ENCODE data around the gene XIRP1.
A peak's percentile ranks its signal among the peaks of the same experiment; 100 is the strongest.

Gene XIRP1

GRCh38 chr3:39150148-39150802, 42.1 kb downstream of the XIRP1 start:
- H3K9me2 ChIP-seq (replicated peaks; ENCODE audit: insufficient read depth, low read length): no peaks in the 10 kb centered on the region
- H3K9me3 ChIP-seq (replicated peaks; ENCODE audit: insufficient read depth, low read length): no peaks in the 10 kb centered on the region
- no peaks in the 10 kb centered on the region; the same call in 1 of the 2 replicates for H3K36me3 ChIP-seq (replicated peaks; ENCODE audit: insufficient read depth, low read length)
- H3K79me2 ChIP-seq (ENCODE audit: low read length): peaks cover 72% of the 10 kb centered on the region
- H3K27me3 ChIP-seq (replicated peaks; ENCODE audit: insufficient read depth, low read length): no peaks in the 10 kb centered on the region
- H3K9ac ChIP-seq (ENCODE audit: low read length): no peak overlapping the region
- H4K20me1 ChIP-seq (ENCODE audit: insufficient read depth, low read length): no peaks in the 10 kb centered on the region
- no peak overlapping the region for H2AFZ ChIP-seq (ENCODE audit: low read length)
- no peak overlapping the region for H3K27ac ChIP-seq (ENCODE audit: low read length)
- TF ChIP-seq EZH2phosphoT487 (IDR thresholded peaks at IDR 0.05; ENCODE audit: low read length): no peak
- TF ChIP-seq EZH2 (optimal IDR thresholded peaks at IDR 0.05; ENCODE audit: low read depth, low read length): no peak
- TF ChIP-seq CTCF (IDR thresholded peaks at IDR 0.05; ENCODE audit: low read length): no peak
- DNase-seq: no peak
- H3K4me3 ChIP-seq (ENCODE audit: low read length): no peak overlapping the region
- H3K4me1 ChIP-seq (ENCODE audit: low read length): peaks cover 49% of the 10 kb centered on the region
- H3K4me2 ChIP-seq (ENCODE audit: low read depth, low read length): peak overlapping the region; percentile 87; the same call in 1 of the 2 replicates
- peaks cover 37% of the 10 kb centered on the region for H3F3A ChIP-seq (ENCODE audit: insufficient read depth, low read length)

- H3K27ac ChIP-seq (ENCODE audit: low read length): no peak overlapping the region
Measured at GRCh38 chr3:39149498-39150147, 42.8 kb downstream of the XIRP1 start.

GRCh38 chr3:39149059-39149455, 43.3 kb downstream of the XIRP1 start:
- H3K79me2 ChIP-seq (ENCODE audit: low read length): peaks cover 72% of the 10 kb centered on the region

More at GRCh38 chr3:39149498-39150147, 42.8 kb downstream of the XIRP1 start:
- Histone ChIP-seq H3K4me2 (ENCODE audit: low read depth, low read length) (no peak overlapping the region), H3K27me3 (replicated peaks; ENCODE audit: insufficient read depth, low read length) (no peaks in the 10 kb centered on the region), H4K20me1 (ENCODE audit: insufficient read depth, low read length) (no peaks in the 10 kb centered on the region), H3K4me1 (ENCODE audit: low read length) (peaks cover 49% of the 10 kb centered on the region), H3K9me3 (replicated peaks; ENCODE audit: insufficient read depth, low read length) (no peaks in the 10 kb centered on the region), H3K36me3 (replicated peaks; ENCODE audit: insufficient read depth, low read length) (no peaks in the 10 kb centered on the region; the same call in 1 of the 2 replicates), H3F3A (ENCODE audit: insufficient read depth, low read length) (peaks cover 37% of the 10 kb centered on the region), H3K79me2 (ENCODE audit: low read length) (peaks cover 72% of the 10 kb centered on the region), H3K9me2 (replicated peaks; ENCODE audit: insufficient read depth, low read length) (no peaks in the 10 kb centered on the region), H3K9ac (ENCODE audit: low read length) (no peak overlapping the region), H2AFZ (ENCODE audit: low read length) (no peak overlapping the region), H3K4me3 (ENCODE audit: low read length) (no peak overlapping the region)
- no peak for DNase-seq
- no peak for TF ChIP-seq CTCF (IDR thresholded peaks at IDR 0.05; ENCODE audit: low read length)
- no peak for TF ChIP-seq EZH2phosphoT487 (IDR thresholded peaks at IDR 0.05; ENCODE audit: low read length)
- TF ChIP-seq EZH2 (optimal IDR thresholded peaks at IDR 0.05; ENCODE audit: low read depth, low read length): no peak

More at GRCh38 chr3:39149059-39149455, 43.3 kb downstream of the XIRP1 start:
- DNase-seq: no peak
- TF ChIP-seq CTCF (IDR thresholded peaks at IDR 0.05; ENCODE audit: low read length) (no peak), EZH2 (optimal IDR thresholded peaks at IDR 0.05; ENCODE audit: low read depth, low read length) (no peak), EZH2phosphoT487 (IDR thresholded peaks at IDR 0.05; ENCODE audit: low read length) (no peak)
- Histone ChIP-seq H3K27ac (ENCODE audit: low read length) (no peak overlapping the region), H3K9me3 (replicated peaks; ENCODE audit: insufficient read depth, low read length) (no peaks in the 10 kb centered on the region), H3K4me3 (ENCODE audit: low read length) (no peak overlapping the region), H3F3A (ENCODE audit: insufficient read depth, low read length) (peaks cover 37% of the 10 kb centered on the region), H4K20me1 (ENCODE audit: insufficient read depth, low read length) (no peaks in the 10 kb centered on the region), H3K4me2 (ENCODE audit: low read depth, low read length) (peak overlapping the region; percentile 84; the same call in 1 of the 2 replicates), H3K9me2 (replicated peaks; ENCODE audit: insufficient read depth, low read length) (no peaks in the 10 kb centered on the region), H3K4me1 (ENCODE audit: low read length) (peaks cover 49% of the 10 kb centered on the region), H3K36me3 (replicated peaks; ENCODE audit: insufficient read depth, low read length) (no peaks in the 10 kb centered on the region; the same call in 1 of the 2 replicates), H3K27me3 (replicated peaks; ENCODE audit: insufficient read depth, low read length) (no peaks in the 10 kb centered on the region), H2AFZ (ENCODE audit: low read length) (no peak overlapping the region), H3K9ac (ENCODE audit: low read length) (no peak overlapping the region)

Data from MM.1S (cell line).